Left forelimb (tissue), 1 donor: ENCODE data around the gene MAPKAPK3.
A peak's percentile ranks its signal among the peaks of the same experiment; 100 is the strongest.

Experiments used
- DNase-seq: peaks from one replicate; pipeline ENCODE4 v3.0.0-alpha.2; 2018; ENCODE audit warnings: low spot score

MAPKAPK3 gene

DNA sequence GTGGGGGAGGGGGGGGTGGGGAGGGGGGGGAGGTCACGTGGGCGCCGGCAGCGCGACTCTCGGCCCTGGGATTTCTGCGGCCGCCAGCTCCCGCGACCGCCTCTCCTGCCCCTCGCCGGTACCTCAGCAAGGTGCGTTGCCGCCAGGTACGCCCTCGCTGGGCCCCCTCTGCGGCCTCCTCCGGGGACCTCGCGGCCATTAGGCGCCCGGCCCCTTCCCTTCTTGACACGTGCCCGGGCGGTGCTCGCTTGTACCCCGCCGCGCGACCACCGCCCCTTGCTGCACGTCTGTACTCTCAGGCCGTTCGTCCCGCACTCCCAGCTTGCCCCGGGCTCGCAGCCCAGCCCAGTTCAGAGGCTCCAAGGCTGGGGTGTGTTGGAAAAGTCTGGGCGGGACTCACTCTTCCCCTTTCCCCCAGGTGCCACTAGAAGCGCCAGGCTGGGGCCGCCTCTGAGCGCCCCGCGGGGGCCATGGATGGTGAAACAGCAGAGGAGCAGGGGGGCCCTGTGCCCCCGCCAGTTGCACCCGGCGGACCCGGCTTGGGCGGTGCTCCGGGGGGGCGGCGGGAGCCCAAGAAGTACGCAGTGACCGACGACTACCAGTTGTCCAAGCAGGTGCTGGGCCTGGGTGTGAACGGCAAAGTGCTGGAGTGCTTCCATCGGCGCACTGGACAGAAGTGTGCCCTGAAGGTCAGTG, at the start of gene MAPKAPK3:
MAPKAPK3 (plus strand) TSS at position 56 of the 696 bp plus-strand sequence; CDS start at position 471, 415 bp downstream.
- no peak for DNase-seq

DNA sequence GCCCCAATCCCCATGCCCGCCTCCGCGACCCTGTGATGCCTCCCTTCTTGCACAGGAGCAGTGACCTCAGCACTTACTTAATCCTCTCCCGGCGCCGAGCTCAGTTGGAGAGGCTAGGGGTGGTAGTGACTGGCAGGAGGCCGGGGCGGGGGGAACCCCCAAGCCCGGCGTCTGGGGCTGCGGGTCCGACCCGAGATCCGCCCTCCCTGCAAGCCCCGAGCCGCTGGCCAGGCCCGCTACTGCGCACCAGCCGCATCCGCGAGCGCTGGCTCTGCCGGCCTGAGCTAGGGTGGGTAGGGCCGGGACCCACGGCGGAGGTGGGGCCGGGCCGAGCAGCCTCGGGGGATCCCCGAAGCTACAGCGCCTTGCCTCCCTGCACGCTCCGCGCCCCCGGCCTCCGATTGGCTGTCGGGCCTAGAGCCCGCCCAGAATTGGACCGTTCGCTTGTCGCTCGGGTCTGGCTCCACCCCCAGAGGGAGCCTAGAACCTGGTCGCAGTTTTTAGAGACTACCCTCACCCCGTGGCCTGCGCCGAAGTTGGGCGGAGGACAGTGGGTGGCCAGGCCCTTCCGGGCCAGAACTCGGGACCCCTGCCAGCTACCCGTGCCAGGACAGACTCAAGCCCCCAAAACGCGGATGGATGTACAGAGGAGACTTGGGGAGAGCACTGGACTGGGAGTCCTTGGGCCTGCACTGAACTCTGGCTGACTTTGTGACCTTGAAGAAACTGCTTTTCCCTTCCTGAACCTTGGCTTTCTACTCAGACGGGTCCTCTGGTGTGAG, 49.4 kb upstream of the MAPKAPK3 start, which contains the start of gene C3orf18:
C3orf18 (minus strand) TSS at position 362 of the 782 bp plus-strand sequence. CDS start 2,048 bp downstream, outside the sequence.
- peak; percentile 91 for DNase-seq

DNA sequence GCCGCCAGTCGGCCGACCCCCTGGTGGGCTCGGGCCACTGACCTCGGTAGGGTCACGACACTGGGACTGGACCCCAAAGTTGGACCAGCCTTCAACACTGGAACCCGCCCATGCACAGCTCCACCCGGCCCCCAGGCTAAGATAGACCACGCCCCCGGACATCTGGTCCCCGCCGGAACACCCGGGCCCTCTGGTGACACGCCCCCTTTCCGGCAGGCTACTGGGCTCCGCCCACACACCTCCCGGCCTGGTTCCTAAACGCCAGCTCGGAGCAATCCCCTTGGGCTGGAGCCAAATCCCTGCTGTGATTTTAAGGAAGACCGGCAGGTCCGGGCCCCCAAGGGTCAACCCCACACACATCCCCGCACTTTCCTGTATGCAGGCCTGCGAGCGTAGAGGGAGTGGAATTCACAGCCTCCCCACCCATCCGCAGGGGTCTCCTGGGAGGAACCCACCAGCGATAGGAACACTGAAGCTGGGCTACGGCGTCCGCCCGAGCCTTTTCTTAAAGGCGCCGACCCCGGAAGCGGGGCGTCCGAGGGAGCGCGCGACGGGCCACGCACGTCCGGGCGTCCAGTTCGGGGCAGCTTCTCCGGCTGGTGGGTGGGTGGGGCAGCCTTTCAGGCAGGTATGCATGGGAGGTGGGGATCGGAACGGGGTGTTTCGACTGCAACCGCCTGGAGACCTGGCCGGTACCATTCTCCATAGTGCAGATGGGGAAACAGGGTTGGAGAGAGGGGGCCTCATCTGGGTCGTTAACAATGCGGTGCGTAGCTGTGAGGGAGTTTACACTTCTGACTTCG, 47.8 kb upstream of the MAPKAPK3 start, which contains the start of gene HEMK1:
HEMK1 (plus strand) TSS at position 576 of the 803 bp plus-strand sequence. CDS start 1,583 bp downstream, outside the sequence.
- DNase-seq: peak; percentile 98

DNA sequence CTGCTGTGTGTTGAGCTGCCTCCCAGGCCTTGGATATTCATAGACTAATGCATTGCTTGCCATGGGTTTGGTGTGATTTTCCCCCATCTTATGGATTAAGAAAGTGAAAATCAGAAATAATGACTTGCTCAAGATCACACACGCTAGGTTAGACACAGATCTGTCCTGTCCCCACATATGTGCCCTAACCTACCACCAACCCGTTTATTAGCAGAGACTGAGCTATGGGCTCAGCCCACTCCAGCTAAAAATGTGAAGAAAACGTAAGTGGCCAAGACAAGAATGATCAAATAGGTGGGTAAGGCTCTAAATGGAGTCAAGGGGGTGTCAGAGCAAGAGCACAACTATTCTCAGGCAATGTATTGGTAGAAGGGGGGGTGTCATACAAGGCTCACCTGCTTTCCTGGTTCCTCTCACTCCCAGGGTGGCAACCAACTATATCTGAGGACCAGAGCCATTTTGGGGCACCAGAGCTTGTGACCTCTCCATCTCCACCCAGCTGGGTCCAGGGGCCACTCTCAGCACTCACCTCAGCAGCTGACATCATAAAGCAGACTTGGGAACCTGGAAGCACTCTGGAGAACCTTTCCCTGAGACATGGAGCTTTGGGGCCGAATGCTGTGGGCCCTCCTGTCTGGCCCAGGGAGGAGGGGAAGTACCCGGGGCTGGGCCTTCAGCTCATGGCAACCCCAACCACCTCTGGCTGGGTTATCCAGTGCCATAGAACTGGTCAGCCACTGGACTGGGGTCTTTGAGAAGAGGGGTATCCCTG, 46.3 kb upstream of the MAPKAPK3 start:
- no peak for DNase-seq

DNA sequence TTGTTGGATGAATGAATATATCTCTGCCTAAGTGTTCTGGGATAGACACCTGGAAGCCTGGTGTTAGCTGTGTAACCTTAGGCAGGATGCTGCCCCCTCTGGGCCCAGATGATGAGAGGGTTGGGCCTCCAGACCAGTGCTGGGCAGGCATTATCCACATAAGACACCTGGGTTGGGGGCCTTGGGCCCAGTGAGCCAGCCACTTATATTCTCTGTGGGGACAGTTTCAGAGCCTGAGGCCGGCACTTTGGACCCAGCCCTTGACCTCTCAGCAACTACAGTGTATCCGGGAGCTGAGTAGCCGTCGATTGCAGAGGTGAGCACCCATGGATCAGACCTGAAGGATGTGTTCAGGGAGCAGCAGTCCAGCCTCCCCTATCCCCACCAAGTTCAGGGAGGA, 45.5 kb upstream of the MAPKAPK3 start:
- DNase-seq: no peak

- peak; percentile 77 for DNase-seq
Observed at GRCh38 chr3:50572158-50572557, 44.8 kb upstream of the MAPKAPK3 start.

GRCh38 chr3:50572801-50573371, 44.1 kb upstream of the MAPKAPK3 start:
- no peak for DNase-seq

GRCh38 chr3:50573566-50574443, 43.1 kb upstream of the MAPKAPK3 start:
- no peak for DNase-seq

DNA sequence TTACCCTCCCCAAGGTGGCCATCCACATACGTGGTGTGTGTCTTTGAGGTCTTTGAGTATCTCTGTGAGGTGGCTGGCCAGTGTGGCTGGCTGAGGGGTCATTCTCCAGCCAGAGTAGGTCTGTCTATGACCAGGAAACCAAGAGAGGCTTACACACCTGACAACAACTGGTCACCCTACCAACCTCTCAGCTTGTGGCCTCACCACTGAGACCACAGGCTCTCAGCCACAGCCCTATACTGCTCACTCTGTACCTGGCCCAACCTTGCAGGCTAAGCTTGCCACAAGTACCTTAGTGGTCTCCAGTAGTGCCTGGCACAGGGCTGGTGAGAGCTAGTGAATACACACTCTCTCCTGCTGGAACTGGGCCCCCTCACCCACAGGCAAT, 42.5 kb upstream of the MAPKAPK3 start:
- no peak for DNase-seq

DNA sequence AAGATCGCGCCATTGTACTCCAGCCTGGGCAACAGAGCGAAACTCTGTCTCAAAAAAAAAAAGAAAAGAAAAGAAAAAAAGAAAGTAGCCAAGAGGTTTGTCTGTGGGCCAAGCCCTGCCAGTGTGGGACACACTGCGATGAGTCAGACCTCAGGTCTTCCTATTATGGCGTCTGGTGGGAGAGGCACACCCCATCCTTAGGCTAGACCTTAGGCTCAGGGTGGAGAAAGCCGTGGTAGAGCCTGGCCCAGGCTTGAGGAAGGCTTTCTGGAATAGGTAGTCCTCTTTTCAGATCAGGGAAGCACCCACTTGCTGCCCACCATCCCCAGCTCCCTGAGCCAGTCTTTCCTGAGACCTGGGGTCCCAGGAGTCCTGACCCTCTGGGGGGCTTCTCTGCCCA, 41.6 kb upstream of the MAPKAPK3 start:
- DNase-seq: no peak

DNA sequence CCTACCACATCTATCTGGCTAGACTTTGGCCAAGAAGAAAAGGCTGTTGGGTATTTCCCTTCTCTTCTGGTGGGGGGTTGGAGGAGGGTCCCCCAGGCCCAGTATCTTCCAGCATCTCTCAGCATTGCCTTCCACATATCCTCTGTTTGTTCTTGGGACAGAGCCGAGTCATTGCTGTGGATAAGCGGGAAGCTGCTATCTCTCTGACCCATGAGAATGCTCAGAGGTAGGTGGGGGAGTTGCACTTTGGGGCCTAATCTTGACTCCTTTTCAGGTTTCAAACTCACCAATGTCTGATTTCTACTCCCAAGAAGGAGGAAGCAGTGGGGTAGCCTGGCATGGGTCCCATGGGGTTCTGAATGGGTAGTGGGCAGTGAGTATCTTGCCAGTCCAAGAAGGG, 39.6 kb upstream of the MAPKAPK3 start:
- DNase-seq: no peak

- no peak for DNase-seq
Observed at GRCh38 chr3:50580683-50581458, 36.1 kb upstream of the MAPKAPK3 start.

- DNase-seq: no peak
Observed at GRCh38 chr3:50581459-50581842, 35.5 kb upstream of the MAPKAPK3 start.

DNA sequence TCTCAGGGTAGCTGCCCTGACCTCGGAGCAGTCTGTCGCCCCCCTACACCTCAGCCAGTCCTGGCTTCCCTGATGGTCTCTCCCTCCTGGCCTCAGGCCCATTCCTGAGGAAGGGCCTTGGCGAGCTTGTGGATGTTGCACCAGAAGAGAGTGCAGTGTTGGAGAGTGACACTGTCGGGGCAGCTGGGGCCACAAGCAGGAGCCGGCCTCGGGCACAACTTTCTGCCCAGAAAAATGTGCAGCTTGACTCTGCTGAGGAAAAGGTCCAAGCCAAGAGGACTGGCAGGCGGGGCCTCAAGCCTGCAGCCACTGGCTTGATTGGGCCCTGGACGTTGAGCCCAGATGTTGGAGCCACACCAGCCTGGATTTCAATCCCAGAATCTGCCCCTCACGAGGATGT, 34.9 kb upstream of the MAPKAPK3 start:
- no peak for DNase-seq

DNA sequence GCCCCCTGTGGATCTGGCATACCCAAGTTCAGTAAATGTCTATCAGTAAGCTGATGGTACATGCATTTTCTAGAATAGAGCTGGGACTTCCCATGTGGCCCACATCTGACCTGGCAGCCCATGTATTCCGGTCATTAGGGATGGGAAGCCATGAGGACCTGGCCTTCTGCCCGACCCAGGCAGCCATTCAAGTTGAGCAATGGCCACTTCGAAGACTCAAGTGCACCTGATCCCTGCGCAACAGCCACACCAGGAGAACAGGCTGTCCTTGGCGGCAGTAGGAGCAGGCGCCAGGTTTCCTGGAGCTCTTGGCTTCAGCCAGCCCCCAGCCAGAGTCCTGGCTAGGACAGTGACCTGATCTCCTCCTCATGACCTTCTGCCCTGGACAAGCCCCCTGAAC, 33.1 kb upstream of the MAPKAPK3 start:
- DNase-seq: no peak

GRCh38 chr3:50584391-50584790, 32.6 kb upstream of the MAPKAPK3 start:
- no peak for DNase-seq

- DNase-seq: no peak
Observed at GRCh38 chr3:50585919-50586762, 30.8 kb upstream of the MAPKAPK3 start.

GRCh38 chr3:50586763-50587070, 30.2 kb upstream of the MAPKAPK3 start:
- no peak for DNase-seq

DNA sequence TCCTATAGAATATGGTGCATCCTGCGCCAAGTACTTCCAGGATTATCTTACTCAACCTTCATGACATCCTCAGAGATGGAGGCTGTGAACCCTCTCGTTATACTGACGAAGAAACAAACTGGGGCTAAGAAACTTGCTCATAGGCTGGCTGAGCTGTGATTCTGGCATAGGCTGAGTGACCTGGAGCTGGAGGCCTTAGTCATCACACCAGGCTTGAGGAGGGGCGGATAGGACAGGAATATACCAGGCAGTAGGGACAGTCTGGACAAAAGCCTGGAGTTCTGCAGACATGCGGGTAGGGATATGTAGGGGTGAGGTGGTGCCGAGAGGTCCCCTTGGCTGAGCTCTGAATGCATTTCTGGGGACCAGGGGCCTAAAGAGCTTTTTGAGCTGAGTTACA, 29.6 kb upstream of the MAPKAPK3 start:
- DNase-seq: no peak
